Neural cell (in vitro differentiated cells): Measurements from ENCODE around the gene TOB1. TPM values are rescaled to one million over a fixed set of nuclear protein-coding genes. Genes with fewer than 3 reads are reported as not detected.

Source experiments
- H2AFZ ChIP-seq: fragments of 200-600, 300-800 bp; sonication (generic), shearing (Covaris generic); 2 replicates; pipeline ENCODE4 v1.6.0; 2014; ENCODE audit warnings: low read depth, mild to moderate bottlenecking, antibody characterized with exemption, low read length, moderate library complexity
- H3F3A ChIP-seq: fragments of 200-600 bp; shearing (Covaris generic); 2 replicates; pipeline ENCODE4 v1.6.1; 2016; ENCODE audit warnings: mild to moderate bottlenecking, moderate library complexity, mixed read lengths, antibody characterized with exemption, low read length; ENCODE audit not compliant: insufficient read depth, poor library complexity, severe bottlenecking
- H3K27ac ChIP-seq: fragments of 200-600, 300-800 bp; sonication (generic), shearing (Covaris generic); 2 replicates; pipeline ENCODE4 v1.5.1; 2014; ENCODE audit warnings: mild to moderate bottlenecking, low read length, moderate library complexity
- H3K27me3 ChIP-seq: fragments of 300-800, 200-600 bp; sonication (generic), shearing (Covaris generic); 2 replicates; pipeline ENCODE4 v1.6.0; 2014; ENCODE audit warnings: mild to moderate bottlenecking, low read depth, low read length, moderate library complexity; ENCODE audit not compliant: insufficient read depth
- H3K36me3 ChIP-seq: fragments of 300-800, 200-600 bp; sonication (generic), shearing (Covaris generic); 2 replicates; pipeline ENCODE4 v1.5.1; 2014; ENCODE audit warnings: mild to moderate bottlenecking, antibody characterized with exemption, low read length, moderate library complexity; ENCODE audit not compliant: insufficient read depth
- H3K4me2 ChIP-seq: fragments of 300-800, 200-600 bp; sonication (generic), shearing (Covaris generic); 2 replicates; pipeline ENCODE4 v1.6.0; 2014; ENCODE audit warnings: mild to moderate bottlenecking, low read length
- H3K4me3 ChIP-seq: fragments of 300-800, 200-600 bp; sonication (generic), shearing (Covaris generic); 2 replicates; pipeline ENCODE4 v1.5.1; 2014; ENCODE audit warnings: mild to moderate bottlenecking, low read length, moderate library complexity
- H3K79me2 ChIP-seq: fragments of 200-600 bp; shearing (Covaris generic); replicated peaks from 2 replicates; pipeline ENCODE4 v1.6.0; 2014; ENCODE audit warnings: mild to moderate bottlenecking, low read length, moderate library complexity; ENCODE audit not compliant: insufficient read depth
- H3K9ac ChIP-seq: fragments of 300-800, 200-600 bp; sonication (generic), shearing (Covaris generic); 2 replicates; pipeline ENCODE4 v1.6.1; 2016; ENCODE audit warnings: mild to moderate bottlenecking, low read length, mixed read lengths
- H3K9me2 ChIP-seq: fragments of 200-600 bp; shearing (Covaris generic); 2 replicates; pipeline ENCODE4 v1.6.1; 2016; ENCODE audit warnings: mild to moderate bottlenecking, low read length, mixed read lengths; ENCODE audit not compliant: insufficient read depth
- H3K9me3 ChIP-seq: fragments of 200-600, 300-800 bp; sonication (generic), shearing (Covaris generic); 2 replicates; pipeline ENCODE4 v1.6.1; 2016; ENCODE audit warnings: mild to moderate bottlenecking, mixed run types, low read length, moderate library complexity, mixed read lengths
- H4K20me1 ChIP-seq: fragments of 200-600 bp; shearing (Covaris generic); 2 replicates; pipeline ENCODE4 v1.6.1; 2016; ENCODE audit warnings: mild to moderate bottlenecking, mixed run types; ENCODE audit not compliant: insufficient read depth
- CTCF ChIP-seq: fragments of 450-650 bp; IDR thresholded peaks from 2 replicates; pipeline ENCODE4 v1.5.1; 2014; ENCODE audit warnings: antibody characterized with exemption, mild to moderate bottlenecking, moderate library complexity; ENCODE audit not compliant: poor library complexity, severe bottlenecking
- EP300 ChIP-seq: fragments of 450-650 bp; conservative IDR thresholded peaks from 2 replicates; pipeline ENCODE4 v1.6.1; 2014; ENCODE audit warnings: antibody characterized with exemption, mild to moderate bottlenecking, moderate library complexity; ENCODE audit not compliant: poor library complexity, severe bottlenecking
- EZH2 ChIP-seq: fragments of 200-600, 300-800 bp; shearing (Covaris generic), sonication (generic); IDR thresholded peaks from 2 replicates; pipeline ENCODE4 v1.6.1; 2014; ENCODE audit warnings: antibody characterized with exemption, low read length, borderline replicate concordance, mild to moderate bottlenecking; ENCODE audit not compliant: insufficient read depth, poor library complexity, severe bottlenecking
- MXI1 ChIP-seq: fragments of 450-650 bp; conservative IDR thresholded peaks from 2 replicates; pipeline ENCODE4 v1.6.1; 2014; ENCODE audit warnings: antibody characterized with exemption, mild to moderate bottlenecking; ENCODE audit not compliant: poor library complexity, severe bottlenecking
- POLR2AphosphoS5 ChIP-seq: IDR thresholded peaks from 2 replicates; pipeline ENCODE4 v1.6.1; 2012
- RAD21 ChIP-seq: fragments of 450-650 bp; conservative IDR thresholded peaks from 2 replicates; pipeline ENCODE4 v1.6.1; 2014; ENCODE audit warnings: antibody characterized with exemption, mild to moderate bottlenecking, moderate library complexity
- REST ChIP-seq: IDR thresholded peaks from 2 replicates; pipeline ENCODE4 v1.6.1; 2012; ENCODE audit warnings: borderline replicate concordance
- SMC3 ChIP-seq: fragments of 450-650 bp; conservative IDR thresholded peaks from 2 replicates; pipeline ENCODE4 v1.6.1; 2014; ENCODE audit warnings: antibody characterized with exemption, mild to moderate bottlenecking, moderate library complexity; ENCODE audit not compliant: poor library complexity
- TAF1 ChIP-seq: IDR thresholded peaks from 2 replicates; pipeline ENCODE4 v1.6.1; 2012; ENCODE audit warnings: low read depth
- polyA plus RNA-seq: library from polyadenylated mRNA; depleted of rRNA; stranded (reverse); fragments of >200 nt; gene quantifications from 2 replicates; pipeline ENCODE4 v1.2.3, GENCODE V29; 2014

The TOB1 gene
- polyA plus RNA-seq, 1 donor from 2014 or later: 8.9 TPM

GRCh38 chr17:50818921-50819657 lies 47.1 kb downstream of the TOB1 start:
- Histone ChIP-seq H3K4me2 (no peak overlapping the region), H3K27me3 (no peaks in the 10 kb centered on the region), H3F3A (no peaks in the 10 kb centered on the region), H3K9me2 (no peaks in the 10 kb centered on the region), H3K9me3 (no peaks in the 10 kb centered on the region), H3K27ac (no peak overlapping the region), H3K79me2 (no peaks in the 10 kb centered on the region), H3K4me3 (no peak overlapping the region), H3K9ac (no peak overlapping the region), H2AFZ (no peak overlapping the region), H4K20me1 (no peaks in the 10 kb centered on the region), H3K36me3 (no peaks in the 10 kb centered on the region)
- TF ChIP-seq EP300: no peak
- TF ChIP-seq REST: no peak
- no peak for TF ChIP-seq POLR2AphosphoS5
- no peak for TF ChIP-seq CTCF
- no peak for TF ChIP-seq RAD21
- no peak for TF ChIP-seq MXI1
- TF ChIP-seq TAF1: no peak
- TF ChIP-seq SMC3: no peak
- no peak for TF ChIP-seq EZH2

GRCh38 chr17:50818261-50818660 lies 47.9 kb downstream of the TOB1 start:
- no peak overlapping the region for H2AFZ ChIP-seq
- H3K4me3 ChIP-seq: no peak overlapping the region
- no peaks in the 10 kb centered on the region for H3K79me2 ChIP-seq
- no peaks in the 10 kb centered on the region for H3K9me3 ChIP-seq
- TF ChIP-seq TAF1: no peak
- no peaks in the 10 kb centered on the region for H3F3A ChIP-seq
- no peaks in the 10 kb centered on the region for H3K36me3 ChIP-seq
- H3K4me2 ChIP-seq: no peak overlapping the region
- H4K20me1 ChIP-seq: no peaks in the 10 kb centered on the region
- H3K27ac ChIP-seq: no peak overlapping the region
- H3K9ac ChIP-seq: no peak overlapping the region
- H3K27me3 ChIP-seq: no peaks in the 10 kb centered on the region
- H3K9me2 ChIP-seq: no peaks in the 10 kb centered on the region

- no peak overlapping the region for H3K9ac ChIP-seq
- H3K9me2 ChIP-seq: no peaks in the 10 kb centered on the region
- no peak overlapping the region for H3K27ac ChIP-seq
- no peak overlapping the region for H3K4me2 ChIP-seq
- no peaks in the 10 kb centered on the region for H4K20me1 ChIP-seq
- no peaks in the 10 kb centered on the region for H3F3A ChIP-seq
- no peaks in the 10 kb centered on the region for H3K9me3 ChIP-seq
- no peak overlapping the region for H2AFZ ChIP-seq
- H3K36me3 ChIP-seq: no peaks in the 10 kb centered on the region
- H3K79me2 ChIP-seq: no peaks in the 10 kb centered on the region
- H3K4me3 ChIP-seq: no peak overlapping the region
- TF ChIP-seq EZH2 (no peak), TAF1 (no peak), RAD21 (no peak), CTCF (no peak)
- no peaks in the 10 kb centered on the region for H3K27me3 ChIP-seq
Measured at GRCh38 chr17:50817838-50818237, 48.3 kb downstream of the TOB1 start.
